Peyer's patch (tissue), 4 donors: ENCODE measurements around the gene SYNDIG1L.

Experiments
- POLR2A ChIP-seq, 2 donors: fragments of 450-650 bp; IDR thresholded peaks; one replicate each; pipeline ENCODE4 v1.5.1; 2017; ENCODE audit warnings: antibody characterized with exemption in 2 of 2, mild to moderate bottlenecking in 2 of 2, moderate library complexity in 2 of 2
- TF ChIP-seq, protein P1 (sequence below), 6 experiments: fragments of 450-650 bp in 4 of 6; fragments of 200-600 bp in 2 of 6; sonication (generic) in 1 of 6; IDR thresholded peaks; one replicate each; pipeline ENCODE4 v1.5.1; 2017 to 2019; ENCODE audit warnings: antibody characterized with exemption in 6 of 6, mild to moderate bottlenecking in 3 of 6, moderate library complexity in 1 of 6

DNA sequence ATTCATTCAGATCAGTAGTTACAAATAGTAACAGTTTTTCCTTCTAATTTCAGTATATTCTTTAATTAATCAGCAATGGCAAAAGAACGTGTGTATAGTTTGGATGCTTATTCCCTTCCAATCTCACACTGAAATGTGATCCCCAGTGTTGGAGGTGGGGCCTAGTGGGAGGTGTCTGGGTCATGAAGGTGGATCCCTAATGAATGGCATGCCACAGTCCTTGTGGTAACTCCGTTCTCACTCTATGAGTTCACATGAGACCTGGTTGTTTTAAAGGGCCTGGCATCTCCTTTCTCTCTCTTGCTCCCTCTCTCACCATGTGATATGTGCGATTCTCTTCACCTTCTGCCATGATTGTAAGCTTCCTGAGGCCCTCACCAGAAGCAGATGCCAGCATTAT, 18.9 kb upstream of the SYNDIG1L start:
- TF ChIP-seq, protein P1, sequence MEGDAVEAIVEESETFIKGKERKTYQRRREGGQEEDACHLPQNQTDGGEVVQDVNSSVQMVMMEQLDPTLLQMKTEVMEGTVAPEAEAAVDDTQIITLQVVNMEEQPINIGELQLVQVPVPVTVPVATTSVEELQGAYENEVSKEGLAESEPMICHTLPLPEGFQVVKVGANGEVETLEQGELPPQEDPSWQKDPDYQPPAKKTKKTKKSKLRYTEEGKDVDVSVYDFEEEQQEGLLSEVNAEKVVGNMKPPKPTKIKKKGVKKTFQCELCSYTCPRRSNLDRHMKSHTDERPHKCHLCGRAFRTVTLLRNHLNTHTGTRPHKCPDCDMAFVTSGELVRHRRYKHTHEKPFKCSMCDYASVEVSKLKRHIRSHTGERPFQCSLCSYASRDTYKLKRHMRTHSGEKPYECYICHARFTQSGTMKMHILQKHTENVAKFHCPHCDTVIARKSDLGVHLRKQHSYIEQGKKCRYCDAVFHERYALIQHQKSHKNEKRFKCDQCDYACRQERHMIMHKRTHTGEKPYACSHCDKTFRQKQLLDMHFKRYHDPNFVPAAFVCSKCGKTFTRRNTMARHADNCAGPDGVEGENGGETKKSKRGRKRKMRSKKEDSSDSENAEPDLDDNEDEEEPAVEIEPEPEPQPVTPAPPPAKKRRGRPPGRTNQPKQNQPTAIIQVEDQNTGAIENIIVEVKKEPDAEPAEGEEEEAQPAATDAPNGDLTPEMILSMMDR (IDR thresholded peaks at IDR 0.05) = no peak
- TF ChIP-seq POLR2A (IDR thresholded peaks at IDR 0.05) = no peak
